ENCODE results near the gene UCHL3.
A peak's percentile ranks its signal among the peaks of the same experiment; 100 is the strongest.
"Not testable (repeated sequence)": the region's sequence is repeated elsewhere in the genome, so short reads cannot be mapped to it uniquely, and the experiment has no call there.

Gene UCHL3

DNA sequence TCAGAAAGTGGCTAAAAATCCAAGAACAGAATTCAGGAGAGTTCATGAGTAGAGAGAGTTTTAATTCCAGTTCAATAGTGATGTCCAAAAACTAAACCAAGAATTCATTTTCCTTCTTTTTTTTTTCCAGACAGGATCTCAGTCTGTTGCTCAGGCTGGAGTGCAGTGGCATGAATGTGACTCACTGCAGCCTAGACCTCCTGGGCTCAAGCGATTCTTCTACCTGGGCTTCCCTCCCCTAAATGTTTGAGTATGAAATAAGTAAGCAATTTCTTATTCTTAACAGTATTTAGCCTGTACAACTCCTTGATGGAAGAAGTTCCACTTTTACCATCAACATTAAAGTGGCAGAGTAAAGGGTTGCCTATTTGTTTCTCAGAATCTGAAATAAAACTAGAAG lies 15.7 kb upstream of the UCHL3 start:
- Mint-ChIP-seq H3K27ac (no peak overlapping the region), H3K9me3 (no peaks in the 10 kb centered on the region), H3K4me1 (peaks cover 42% of the 10 kb centered on the region), H3K27me3 (no peaks in the 10 kb centered on the region), H3K36me3 (peaks cover 8% of the 10 kb centered on the region), H3K4me3 (no peak overlapping the region)
- ATAC-seq (ENCODE audit: low read depth), result no peak
- DNase-seq (ENCODE audit: low spot score in 2 of 2), result no peak

DNA sequence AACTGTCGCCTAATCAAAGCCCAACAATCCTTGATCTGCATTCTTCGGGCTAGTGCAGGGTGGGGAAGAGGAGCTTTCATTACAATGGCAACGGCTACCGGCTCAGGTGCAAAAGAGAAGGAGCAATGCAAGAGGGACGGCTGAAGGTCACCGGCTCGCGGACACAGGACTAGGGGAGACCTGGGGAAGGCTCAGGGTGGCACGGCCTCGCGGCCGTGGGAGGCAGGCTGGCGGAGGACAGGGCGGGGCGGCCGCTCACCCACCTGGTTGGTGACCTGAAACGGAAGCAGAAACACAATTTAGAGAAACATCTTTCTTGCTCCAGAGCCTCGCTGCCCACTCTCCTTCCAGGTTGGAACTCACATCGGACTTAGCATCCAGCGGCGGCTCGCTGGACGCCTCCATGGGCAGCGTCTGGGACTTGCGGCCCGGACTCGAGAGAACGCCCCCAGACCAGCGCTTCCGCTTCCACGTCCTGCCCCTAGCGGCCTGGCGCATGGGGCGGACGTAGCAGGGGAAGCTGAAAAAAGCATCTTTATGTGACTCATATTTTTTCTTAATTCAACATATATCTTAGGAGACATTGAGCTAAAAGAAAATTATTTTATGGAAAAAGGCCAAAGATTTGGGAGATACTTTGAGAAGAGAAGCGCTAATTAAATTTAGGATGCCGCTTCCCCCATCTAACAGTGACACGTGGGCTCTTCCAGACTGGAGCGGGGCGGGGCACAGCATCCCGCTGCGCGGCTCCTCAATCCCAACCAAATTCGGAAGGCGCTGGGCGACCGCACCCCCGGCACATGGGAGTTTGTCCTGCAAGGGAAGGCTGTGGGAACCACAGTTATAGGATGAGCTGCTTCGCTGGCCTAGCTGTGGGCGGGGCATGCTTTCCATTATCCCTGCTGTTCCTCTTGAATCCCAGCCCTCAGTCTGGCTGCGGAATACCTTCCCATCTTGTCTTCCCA lies 11.9 kb upstream of the UCHL3 start, which contains the start of gene COMMD6:
Gene COMMD6 (minus strand): TSS at position 441 of the 965 bp plus-strand sequence. CDS start 36 bp downstream, at position 405.
- DNase-seq (ENCODE audit: low spot score in 2 of 2) (peak; percentile 50 to 65), ATAC-seq (ENCODE audit: low read depth) (peak; percentile 89)
- H3K36me3 Mint-ChIP-seq, result peaks cover 4% of the 10 kb centered on the region
- no peaks in the 10 kb centered on the region for H3K27me3 Mint-ChIP-seq
- H3K27ac Mint-ChIP-seq, result peak within 1 kb of the TSS; percentile 92
- no peaks in the 10 kb centered on the region for H3K9me3 Mint-ChIP-seq
- H3K4me3 Mint-ChIP-seq, result peak within 1 kb of the TSS; percentile 97
- H3K4me1 Mint-ChIP-seq, result peaks cover 27% of the 10 kb centered on the region

DNA sequence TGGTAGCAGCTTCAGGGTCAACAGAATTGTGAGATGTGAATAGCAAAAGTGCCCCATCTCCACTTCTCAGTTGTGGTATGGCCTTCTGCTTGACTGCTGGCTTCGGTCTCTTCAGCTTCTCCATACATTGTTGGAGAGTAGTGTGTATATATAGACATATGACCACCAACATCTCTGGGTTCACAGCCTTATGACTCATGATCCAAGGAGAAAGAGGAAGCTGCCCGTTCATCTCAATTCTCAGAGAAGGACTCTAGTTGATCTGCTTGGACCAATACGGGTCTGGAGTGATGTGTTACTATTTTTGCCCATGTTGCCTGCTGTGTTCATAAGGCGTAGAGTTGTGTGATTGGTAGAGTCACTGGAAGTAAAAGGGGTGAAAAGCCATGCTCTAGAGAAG lies 8.3 kb upstream of the UCHL3 start:
- H3K4me3 Mint-ChIP-seq, result no peak overlapping the region
- no peak for DNase-seq (ENCODE audit: low spot score in 2 of 2)
- no peaks in the 10 kb centered on the region for H3K36me3 Mint-ChIP-seq
- H3K9me3 Mint-ChIP-seq, result no peaks in the 10 kb centered on the region
- no peaks in the 10 kb centered on the region for H3K27me3 Mint-ChIP-seq
- peaks cover 10% of the 10 kb centered on the region for H3K4me1 Mint-ChIP-seq
- H3K27ac Mint-ChIP-seq, result no peak overlapping the region
- ATAC-seq (ENCODE audit: low read depth), result no peak

- DNase-seq (ENCODE audit: low spot score in 2 of 2) (no peak), ATAC-seq (ENCODE audit: low read depth) (no peak)
- Mint-ChIP-seq H3K4me1 (peaks cover 6% of the 10 kb centered on the region), H3K27me3 (no peaks in the 10 kb centered on the region), H3K4me3 (no peak overlapping the region), H3K36me3 (no peaks in the 10 kb centered on the region), H3K9me3 (no peaks in the 10 kb centered on the region), H3K27ac (no peak overlapping the region)
These were observed 7.6 kb upstream of the UCHL3 start for GRCh38 chr13:75541961-75542360.

GRCh38 chr13:75544681-75545330 lies 4.8 kb upstream of the UCHL3 start:
- no peaks in the 10 kb centered on the region for H3K9me3 Mint-ChIP-seq

DNA sequence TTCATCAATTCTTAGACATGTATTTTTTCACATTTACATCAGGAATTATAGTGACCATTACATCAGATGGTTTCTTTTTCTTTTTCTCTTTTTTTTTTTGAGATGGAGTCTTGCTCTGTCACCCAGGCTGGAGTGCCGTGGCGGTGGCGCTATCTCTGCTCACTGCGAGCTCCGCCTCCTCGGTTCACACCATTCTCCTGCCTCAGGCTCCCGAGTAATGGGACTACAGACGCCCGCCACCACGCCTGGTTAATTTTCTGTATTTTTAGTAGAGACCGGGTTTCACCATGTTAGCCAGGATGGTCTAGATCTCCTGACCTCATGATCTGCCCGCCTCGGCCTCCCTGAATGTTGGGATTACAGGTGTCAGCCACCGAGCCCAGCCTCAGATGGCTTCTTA lies 4.2 kb upstream of the UCHL3 start:
- DNase-seq (ENCODE audit: low spot score in 2 of 2); ATAC-seq (ENCODE audit: low read depth); H3K4me1 Mint-ChIP-seq; H3K36me3 Mint-ChIP-seq; H3K27me3 Mint-ChIP-seq; H3K27ac Mint-ChIP-seq; H3K9me3 Mint-ChIP-seq; H3K4me3 Mint-ChIP-seq: not testable (repeated sequence)

More at GRCh38 chr13:75544681-75545330, 4.8 kb upstream of the UCHL3 start:
- H3K4me3 Mint-ChIP-seq, result no peak overlapping the region
- H3K27ac Mint-ChIP-seq, result no peak overlapping the region
- peaks cover 4% of the 10 kb centered on the region for H3K4me1 Mint-ChIP-seq
- DNase-seq (ENCODE audit: low spot score in 2 of 2) (no peak), ATAC-seq (ENCODE audit: low read depth) (no peak)
- no peaks in the 10 kb centered on the region for H3K27me3 Mint-ChIP-seq
- H3K36me3 Mint-ChIP-seq, result no peaks in the 10 kb centered on the region

DNA sequence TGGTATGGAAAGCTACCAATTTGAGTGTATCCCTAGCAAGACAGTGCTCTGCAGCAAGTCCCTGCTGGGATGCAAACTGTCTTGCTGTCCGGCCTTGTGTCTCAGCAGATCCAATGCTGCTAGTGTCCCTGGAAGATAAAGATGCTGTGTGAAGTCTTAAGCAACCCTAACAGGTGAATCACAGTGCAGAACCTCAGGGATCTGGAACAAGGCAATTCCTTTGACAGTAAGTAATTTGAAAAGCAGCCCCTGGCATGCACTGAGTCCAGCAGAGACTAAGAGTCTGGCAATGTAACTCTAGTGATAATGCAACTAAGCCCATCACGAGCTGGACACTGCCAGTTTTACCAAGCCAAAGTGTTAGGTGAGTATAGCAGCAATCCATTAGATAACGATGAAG lies 1.7 kb upstream of the UCHL3 start:
- no peak overlapping the region for H3K27ac Mint-ChIP-seq
- DNase-seq (ENCODE audit: low spot score in 2 of 2), result no peak
- no peaks in the 10 kb centered on the region for H3K27me3 Mint-ChIP-seq
- peaks cover 18% of the 10 kb centered on the region for H3K4me1 Mint-ChIP-seq
- H3K36me3 Mint-ChIP-seq, result no peaks in the 10 kb centered on the region
- no peaks in the 10 kb centered on the region for H3K9me3 Mint-ChIP-seq
- no peak for ATAC-seq (ENCODE audit: low read depth)
- no peak overlapping the region for H3K4me3 Mint-ChIP-seq

- Mint-ChIP-seq H3K4me1 (peaks cover 38% of the 10 kb centered on the region), H3K9me3 (no peaks in the 10 kb centered on the region), H3K27me3 (no peaks in the 10 kb centered on the region), H3K27ac (peak overlapping the region; percentile 92), H3K4me3 (peak overlapping the region; percentile 98), H3K36me3 (peaks cover 18% of the 10 kb centered on the region)
- ATAC-seq (ENCODE audit: low read depth), result no peak
- DNase-seq (ENCODE audit: low spot score in 2 of 2), result no peak
These were observed 572 bp downstream of the UCHL3 start for GRCh38 chr13:75550159-75550567.

DNA sequence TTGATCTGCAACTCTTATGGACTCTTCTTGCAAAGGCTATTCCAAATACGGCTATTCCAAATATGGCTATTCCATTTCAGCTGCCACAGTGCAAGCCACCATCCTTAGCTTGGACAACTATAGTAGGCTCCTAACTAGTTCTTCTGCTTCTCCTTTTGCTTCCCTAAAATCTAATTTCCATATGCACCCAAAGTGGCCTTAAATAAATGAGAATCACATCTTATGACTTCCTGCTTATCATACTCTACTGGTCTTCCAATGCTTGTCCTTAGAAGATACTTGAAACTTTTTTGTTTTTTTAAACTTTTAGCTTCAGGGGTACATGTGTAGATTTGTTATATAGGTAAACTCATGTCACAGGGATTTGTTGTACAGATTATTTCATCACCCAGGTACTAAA lies 4.9 kb downstream of the UCHL3 start:
- H3K4me3 Mint-ChIP-seq, result no peak overlapping the region
- H3K27ac Mint-ChIP-seq, result no peak overlapping the region

GRCh38 chr13:75554981-75555380 lies 5.4 kb downstream of the UCHL3 start:
- H3K36me3 Mint-ChIP-seq, result peaks cover 20% of the 10 kb centered on the region
- no peak overlapping the region for H3K27ac Mint-ChIP-seq
- ATAC-seq (ENCODE audit: low read depth), result no peak
- no peak for DNase-seq (ENCODE audit: low spot score in 2 of 2)
- no peaks in the 10 kb centered on the region for H3K27me3 Mint-ChIP-seq
- H3K4me1 Mint-ChIP-seq, result peaks cover 38% of the 10 kb centered on the region
- H3K4me3 Mint-ChIP-seq, result no peak overlapping the region
- no peaks in the 10 kb centered on the region for H3K9me3 Mint-ChIP-seq

More for the DNA sequence above, 4.9 kb downstream of the UCHL3 start:
- DNase-seq (ENCODE audit: low spot score in 2 of 2) (no peak), ATAC-seq (ENCODE audit: low read depth) (no peak)
- peaks cover 37% of the 10 kb centered on the region for H3K4me1 Mint-ChIP-seq
- H3K27me3 Mint-ChIP-seq, result no peaks in the 10 kb centered on the region
- H3K36me3 Mint-ChIP-seq, result peaks cover 20% of the 10 kb centered on the region
- no peaks in the 10 kb centered on the region for H3K9me3 Mint-ChIP-seq

DNA sequence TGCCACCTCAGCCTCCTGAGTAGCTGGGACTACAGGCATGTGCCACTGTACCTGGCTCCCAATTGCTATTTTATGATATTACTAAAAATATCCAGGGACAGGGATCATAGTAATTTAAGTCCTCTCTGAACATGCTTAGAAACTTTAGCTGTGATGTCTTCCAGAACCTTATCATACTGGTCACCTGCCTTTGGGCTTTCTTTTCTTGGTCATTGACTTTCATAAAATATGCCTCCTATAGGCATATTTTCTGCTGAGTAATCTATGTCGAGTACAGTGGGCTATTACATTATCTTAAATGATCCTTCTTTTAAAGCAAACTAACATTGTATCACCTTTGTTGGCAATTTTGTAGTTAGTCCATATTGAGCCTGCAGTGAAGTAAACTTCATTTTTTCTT lies 6.2 kb downstream of the UCHL3 start:
- H3K9me3 Mint-ChIP-seq, result no peaks in the 10 kb centered on the region
- DNase-seq (ENCODE audit: low spot score in 2 of 2), result no peak
- peaks cover 22% of the 10 kb centered on the region for H3K36me3 Mint-ChIP-seq
- H3K4me1 Mint-ChIP-seq, result peaks cover 33% of the 10 kb centered on the region
- no peak overlapping the region for H3K27ac Mint-ChIP-seq
- ATAC-seq (ENCODE audit: low read depth), result no peak
- H3K4me3 Mint-ChIP-seq, result no peak overlapping the region
- H3K27me3 Mint-ChIP-seq, result no peaks in the 10 kb centered on the region

DNA sequence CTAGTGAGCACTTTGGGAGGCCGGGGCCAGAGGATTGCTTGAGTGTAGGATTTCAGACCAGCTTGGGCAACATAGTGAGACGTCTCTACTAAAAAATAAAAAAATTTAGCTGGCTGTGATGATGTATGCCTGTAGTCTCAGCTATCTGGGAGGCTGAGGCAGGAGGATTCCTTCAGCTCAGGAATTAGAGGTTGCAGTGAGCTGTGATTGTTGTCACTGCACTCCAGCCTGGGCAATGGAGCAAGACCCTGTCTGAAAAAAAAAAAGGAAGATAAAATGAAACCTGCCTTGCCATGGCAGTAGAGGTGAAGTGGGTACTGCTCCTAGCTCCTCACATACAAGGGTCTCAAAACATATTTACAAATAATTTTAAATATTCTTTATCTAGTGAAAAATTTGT lies 7.4 kb downstream of the UCHL3 start:
- no peaks in the 10 kb centered on the region for H3K27me3 Mint-ChIP-seq
- peaks cover 24% of the 10 kb centered on the region for H3K36me3 Mint-ChIP-seq
- H3K27ac Mint-ChIP-seq, result no peak overlapping the region
- no peak for DNase-seq (ENCODE audit: low spot score in 2 of 2)
- H3K4me1 Mint-ChIP-seq, result peaks cover 29% of the 10 kb centered on the region
- H3K9me3 Mint-ChIP-seq, result no peaks in the 10 kb centered on the region
- no peak overlapping the region for H3K4me3 Mint-ChIP-seq
- ATAC-seq (ENCODE audit: low read depth), result no peak

GRCh38 chr13:75558145-75558840 lies 8.7 kb downstream of the UCHL3 start:
- H3K36me3 Mint-ChIP-seq, result peaks cover 22% of the 10 kb centered on the region
- no peaks in the 10 kb centered on the region for H3K27me3 Mint-ChIP-seq
- no peak overlapping the region for H3K4me3 Mint-ChIP-seq
- H3K9me3 Mint-ChIP-seq, result no peaks in the 10 kb centered on the region
- H3K27ac Mint-ChIP-seq, result no peak overlapping the region
- ATAC-seq (ENCODE audit: low read depth) (no peak), DNase-seq (ENCODE audit: low spot score in 2 of 2) (no peak)
- peaks cover 24% of the 10 kb centered on the region for H3K4me1 Mint-ChIP-seq

GRCh38 chr13:75566658-75567057 lies 17.1 kb downstream of the UCHL3 start:
- Mint-ChIP-seq H3K4me1 (no peaks in the 10 kb centered on the region), H3K9me3 (no peaks in the 10 kb centered on the region), H3K36me3 (peaks cover 19% of the 10 kb centered on the region), H3K4me3 (no peak overlapping the region), H3K27me3 (no peaks in the 10 kb centered on the region), H3K27ac (no peak overlapping the region)
- DNase-seq (ENCODE audit: low spot score in 2 of 2), result no peak
- ATAC-seq (ENCODE audit: low read depth), result no peak

Measured in memory B cell (primary cell).